ENCODE measurements around the gene HIPK3.
"Not testable (repeated sequence)": the region's sequence is repeated elsewhere in the genome, so short reads cannot be mapped to it uniquely, and the experiment has no call there.

Gene HIPK3

GRCh38 chr11:33234397-33235190 lies 22.6 kb upstream of the HIPK3 start:
- TF ChIP-seq CTCF (IDR thresholded peaks at IDR 0.05; ENCODE audit: borderline replicate concordance, extremely low read depth, low read length, poor library complexity, severe bottlenecking) = no peak
- no peak for TF ChIP-seq EZH2 (IDR thresholded peaks at IDR 0.05; ENCODE audit: borderline replicate concordance, low read depth, low read length, severe bottlenecking)
- no peak overlapping the region for H3K4me2 ChIP-seq (ENCODE audit: insufficient read depth, low read length)
- H4K20me1 ChIP-seq (ENCODE audit: insufficient read depth, low read length) = no peaks in the 10 kb centered on the region
- no peak for DNase-seq
- no peak for ATAC-seq (ENCODE audit: insufficient read depth, low read depth)
- H3K36me3 ChIP-seq (ENCODE audit: insufficient read depth, low read length) = no peaks in the 10 kb centered on the region
- no peak overlapping the region for H3K27ac ChIP-seq (ENCODE audit: low read length)
- no peak overlapping the region for H3K4me3 ChIP-seq (ENCODE audit: low read depth in 1 of 2, low read length in 2 of 2)
- H3K79me2 ChIP-seq (ENCODE audit: insufficient read depth, low read length) = no peaks in the 10 kb centered on the region
- H3K9me3 ChIP-seq (ENCODE audit: insufficient read depth, low read length, severe bottlenecking) = no peaks in the 10 kb centered on the region
- H3K27me3 ChIP-seq (ENCODE audit: insufficient read depth, low read length, poor library complexity) = no peaks in the 10 kb centered on the region
- no peak overlapping the region for H3K9ac ChIP-seq (ENCODE audit: low read depth, low read length)
- H3K4me1 ChIP-seq (ENCODE audit: insufficient read depth, low read length) = no peaks in the 10 kb centered on the region
- H2AFZ ChIP-seq (ENCODE audit: low read depth, low read length) = no peak overlapping the region

- DNase-seq = no peak
- no peaks in the 10 kb centered on the region for H3K9me3 ChIP-seq (ENCODE audit: insufficient read depth, low read length, severe bottlenecking)
- H3K79me2 ChIP-seq (ENCODE audit: insufficient read depth, low read length) = no peaks in the 10 kb centered on the region
- no peaks in the 10 kb centered on the region for H3K4me1 ChIP-seq (ENCODE audit: insufficient read depth, low read length)
- no peaks in the 10 kb centered on the region for H3K36me3 ChIP-seq (ENCODE audit: insufficient read depth, low read length)
- no peak overlapping the region for H3K9ac ChIP-seq (ENCODE audit: low read depth, low read length)
- H3K4me3 ChIP-seq (ENCODE audit: low read depth in 1 of 2, low read length in 2 of 2) = no peak overlapping the region
- no peak overlapping the region for H2AFZ ChIP-seq (ENCODE audit: low read depth, low read length)
- H3K4me2 ChIP-seq (ENCODE audit: insufficient read depth, low read length) = no peak overlapping the region
- H3K27ac ChIP-seq (ENCODE audit: low read length) = no peak overlapping the region
- H3K27me3 ChIP-seq (ENCODE audit: insufficient read depth, low read length, poor library complexity) = no peaks in the 10 kb centered on the region
- no peak for ATAC-seq (ENCODE audit: insufficient read depth, low read depth)
- TF ChIP-seq EZH2 (IDR thresholded peaks at IDR 0.05; ENCODE audit: borderline replicate concordance, low read depth, low read length, severe bottlenecking) (no peak), CTCF (IDR thresholded peaks at IDR 0.05; ENCODE audit: borderline replicate concordance, extremely low read depth, low read length, poor library complexity, severe bottlenecking) (no peak)
- H4K20me1 ChIP-seq (ENCODE audit: insufficient read depth, low read length) = no peaks in the 10 kb centered on the region
Measured at GRCh38 chr11:33237039-33237597, 20.1 kb upstream of the HIPK3 start.

- no peak overlapping the region for H3K27ac ChIP-seq (ENCODE audit: low read length)
- no peak overlapping the region for H3K9ac ChIP-seq (ENCODE audit: low read depth, low read length)
- DNase-seq (no peak), ATAC-seq (ENCODE audit: insufficient read depth, low read depth) (no peak)
- H3K4me1 ChIP-seq (ENCODE audit: insufficient read depth, low read length) = no peaks in the 10 kb centered on the region
- no peaks in the 10 kb centered on the region for H3K9me3 ChIP-seq (ENCODE audit: insufficient read depth, low read length, severe bottlenecking)
- H3K36me3 ChIP-seq (ENCODE audit: insufficient read depth, low read length) = no peaks in the 10 kb centered on the region
- H3K4me3 ChIP-seq (ENCODE audit: low read depth in 1 of 2, low read length in 2 of 2) = no peak overlapping the region
- H3K27me3 ChIP-seq (ENCODE audit: insufficient read depth, low read length, poor library complexity) = no peaks in the 10 kb centered on the region
- TF ChIP-seq CTCF (IDR thresholded peaks at IDR 0.05; ENCODE audit: borderline replicate concordance, extremely low read depth, low read length, poor library complexity, severe bottlenecking) (no peak), EZH2 (IDR thresholded peaks at IDR 0.05; ENCODE audit: borderline replicate concordance, low read depth, low read length, severe bottlenecking) (no peak)
- H2AFZ ChIP-seq (ENCODE audit: low read depth, low read length) = no peak overlapping the region
- no peaks in the 10 kb centered on the region for H3K79me2 ChIP-seq (ENCODE audit: insufficient read depth, low read length)
- H3K4me2 ChIP-seq (ENCODE audit: insufficient read depth, low read length) = no peak overlapping the region
- H4K20me1 ChIP-seq (ENCODE audit: insufficient read depth, low read length) = no peaks in the 10 kb centered on the region
Measured at GRCh38 chr11:33242575-33242974, 14.6 kb upstream of the HIPK3 start.

GRCh38 chr11:33243654-33244053 lies 13.5 kb upstream of the HIPK3 start:
- H3K27me3 ChIP-seq (ENCODE audit: insufficient read depth, low read length, poor library complexity); H3K79me2 ChIP-seq (ENCODE audit: insufficient read depth, low read length); H3K9me3 ChIP-seq (ENCODE audit: insufficient read depth, low read length, severe bottlenecking); H3K4me3 ChIP-seq (ENCODE audit: low read depth in 1 of 2, low read length in 2 of 2); H2AFZ ChIP-seq (ENCODE audit: low read depth, low read length); DNase-seq; H3K27ac ChIP-seq (ENCODE audit: low read length); H3K4me1 ChIP-seq (ENCODE audit: insufficient read depth, low read length); H3K9ac ChIP-seq (ENCODE audit: low read depth, low read length); H3K4me2 ChIP-seq (ENCODE audit: insufficient read depth, low read length); H3K36me3 ChIP-seq (ENCODE audit: insufficient read depth, low read length); ATAC-seq (ENCODE audit: insufficient read depth, low read depth); H4K20me1 ChIP-seq (ENCODE audit: insufficient read depth, low read length): not testable (repeated sequence)
